ENCODE measurements around the gene STARD3. TPM values are rescaled to one million over a fixed set of nuclear protein-coding genes. Genes with fewer than 3 reads are reported as not detected.

STARD3 gene
- total RNA-seq, 2 experiments from 2014 or later, result 59.1 to 62.4 TPM

GRCh38 chr17:39643271-39643670 is 6.3 kb downstream of the STARD3 start:
- CTCF ChIA-PET, result interaction anchor here (0.9 to 3.2 kb wide), 4 partner anchors 9 to 25 kb away, joined by 3 to 14 read pairs (median 4); no protein-coding TSS in a partner anchor
- POLR2A ChIA-PET, result no interaction called here

- POLR2A ChIA-PET, result no interaction called here
- CTCF ChIA-PET, result interaction anchor here (0.8 to 1.4 kb wide), 2 partner anchors 24 to 33 kb away, joined by 3 to 4 read pairs; no protein-coding TSS in a partner anchor
Measured at GRCh38 chr17:39647256-39647655, 10.3 kb downstream of the STARD3 start.

- ChIA-PET POLR2A (no interaction called here), CTCF (interaction anchor here (0.7 to 0.8 kb wide), 2 partner anchors 26 to 27 kb away, joined by 3 read pairs; no protein-coding TSS in a partner anchor)
Measured at GRCh38 chr17:39648616-39649366, 11.8 kb downstream of the STARD3 start.

- ChIA-PET POLR2A (no interaction called here), CTCF (interaction anchor here (1.5 kb wide), 1 partner anchor 17 kb away, joined by 3 read pairs; no protein-coding TSS in a partner anchor)
Measured at GRCh38 chr17:39650121-39650579, 13.2 kb downstream of the STARD3 start.

- ChIA-PET POLR2A (no interaction called here), CTCF (interaction anchor here (1.0 to 3.7 kb wide), 8 partner anchors 13 to 79 kb away, joined by 3 to 26 read pairs (median 9); partner anchors contain the start of gene MIEN1)
Measured at GRCh38 chr17:39651923-39652586, 15.1 kb downstream of the STARD3 start.

GRCh38 chr17:39652587-39653315 is 15.8 kb downstream of the STARD3 start:
- ChIA-PET CTCF (interaction anchor here (0.6 to 3.7 kb wide), 13 partner anchors 8 to 1952 kb away, joined by 3 to 26 read pairs (median 6); partner anchors contain the start of gene MIEN1), POLR2A (interaction anchor here (0.7 kb wide), 1 partner anchor 30 kb away, joined by 3 read pairs; no protein-coding TSS in a partner anchor)

- ChIA-PET CTCF (interaction anchor here (0.6 to 3.7 kb wide), 22 partner anchors 8 to 1952 kb away, joined by 3 to 26 read pairs (median 4); partner anchors contain the start of genes MIEN1 and PGAP3), POLR2A (interaction anchor here (0.5 to 1.0 kb wide), 3 partner anchors 29 to 103 kb away, joined by 3 to 4 read pairs (median 3); no protein-coding TSS in a partner anchor)
Measured at GRCh38 chr17:39653316-39653661, 16.3 kb downstream of the STARD3 start.

- ChIA-PET CTCF (interaction anchor here (0.6 to 3.7 kb wide), 25 partner anchors 9 to 1953 kb away, joined by 3 to 26 read pairs (median 4); partner anchors contain the start of genes MIEN1 and PGAP3), POLR2A (interaction anchor here (0.5 to 1.0 kb wide), 2 partner anchors 29 to 103 kb away, joined by 3 to 4 read pairs; no protein-coding TSS in a partner anchor)
Measured at GRCh38 chr17:39653662-39654331, 16.9 kb downstream of the STARD3 start.

- ChIA-PET POLR2A (no interaction called here), CTCF (interaction anchor here (0.6 to 3.7 kb wide), 8 partner anchors 9 to 327 kb away, joined by 3 to 26 read pairs (median 9); partner anchors contain the start of gene MIEN1)
Measured at GRCh38 chr17:39655105-39655504, 18.2 kb downstream of the STARD3 start.

- CTCF ChIA-PET, result interaction anchor here (0.5 kb wide), 1 partner anchor 432 kb away, joined by 3 read pairs; no protein-coding TSS in a partner anchor
- POLR2A ChIA-PET, result no interaction called here
Measured at GRCh38 chr17:39658346-39658745, 21.4 kb downstream of the STARD3 start.

- CTCF ChIA-PET, result interaction anchor here (0.5 kb wide), 1 partner anchor 431 kb away, joined by 3 read pairs; no protein-coding TSS in a partner anchor
- POLR2A ChIA-PET, result no interaction called here
Measured at GRCh38 chr17:39658760-39659159, 21.8 kb downstream of the STARD3 start.

GRCh38 chr17:39659279-39660010 is 22.5 kb downstream of the STARD3 start:
- POLR2A ChIA-PET, result no interaction called here
- CTCF ChIA-PET, result no interaction called here

GRCh38 chr17:39660011-39660360 is 23.0 kb downstream of the STARD3 start:
- ChIA-PET CTCF (no interaction called here), POLR2A (no interaction called here)

GRCh38 chr17:39660397-39661385 is 23.7 kb downstream of the STARD3 start:
- CTCF ChIA-PET, result interaction anchor here (1.2 kb wide), 1 partner anchor 11 kb away, joined by 3 read pairs; no protein-coding TSS in a partner anchor
- POLR2A ChIA-PET, result no interaction called here

- POLR2A ChIA-PET, result no interaction called here
- CTCF ChIA-PET, result interaction anchor here (1.2 kb wide), 1 partner anchor 10 kb away, joined by 3 read pairs; no protein-coding TSS in a partner anchor
Measured at GRCh38 chr17:39661744-39662541, 25.0 kb downstream of the STARD3 start.

Data from activated CD8-positive, alpha-beta memory T cell treated with anti-CD3 and anti-CD28 coated beads for 36 hours (primary cell).